ENCODE measurements around the gene ALPL.

Gene ALPL

GRCh38 chr1:21604208-21604957, 95.2 kb downstream of the ALPL start:
- DNase-seq: no peak

- DNase-seq: no peak
These were observed 95.9 kb downstream of the ALPL start for GRCh38 chr1:21605012-21605715.

- no peak for DNase-seq
These were observed 96.9 kb downstream of the ALPL start for GRCh38 chr1:21605964-21606705.

GRCh38 chr1:21607549-21608529, 98.6 kb downstream of the ALPL start:
- peak; percentile 54 to 60 for DNase-seq

GRCh38 chr1:21608798-21609197, 99.6 kb downstream of the ALPL start:
- DNase-seq: no peak

- no peak for DNase-seq
These were observed 100.8 kb downstream of the ALPL start for GRCh38 chr1:21610027-21610426.

GRCh38 chr1:21610989-21611785, 102.0 kb downstream of the ALPL start:
- no peak for DNase-seq

- no peak for DNase-seq
These were observed 102.8 kb downstream of the ALPL start for GRCh38 chr1:21612057-21612456.

GRCh38 chr1:21613072-21613867, 104.0 kb downstream of the ALPL start:
- DNase-seq: no peak

GRCh38 chr1:21614419-21615115, 105.3 kb downstream of the ALPL start:
- no peak for DNase-seq

- no peak for DNase-seq
These were observed 107.1 kb downstream of the ALPL start for GRCh38 chr1:21616372-21616771.

GRCh38 chr1:21617126-21617738, 108.0 kb downstream of the ALPL start:
- DNase-seq: no peak

GRCh38 chr1:21618059-21618458, 108.8 kb downstream of the ALPL start:
- no peak for DNase-seq

- DNase-seq: no peak
These were observed 109.5 kb downstream of the ALPL start for GRCh38 chr1:21618561-21619374.

GRCh38 chr1:21619375-21619947, 110.2 kb downstream of the ALPL start:
- no peak for DNase-seq

- DNase-seq: no peak
These were observed 110.8 kb downstream of the ALPL start for GRCh38 chr1:21620011-21620410.

- DNase-seq: no peak
These were observed 111.3 kb downstream of the ALPL start for GRCh38 chr1:21620496-21620895.

- DNase-seq: no peak
These were observed 111.8 kb downstream of the ALPL start for GRCh38 chr1:21621051-21621450.

All from stimulated activated CD4-positive, alpha-beta T cell treated with anti-CD3 and anti-CD28 coated beads, Interleukin-2, amount 100 ng/mL, for 48 hours (primary cell).